ENCODE data around the gene SPINK14.

Gene SPINK14

GRCh38 chr5:148202531-148203203 is 34.3 kb downstream of the SPINK14 start, which contains the start of gene SPINK6:
Gene SPINK6 (plus strand): TSS chr5:148203042. CDS start chr5:148203097, 55 bp downstream.
- DNase-seq, result no peak

DNA sequence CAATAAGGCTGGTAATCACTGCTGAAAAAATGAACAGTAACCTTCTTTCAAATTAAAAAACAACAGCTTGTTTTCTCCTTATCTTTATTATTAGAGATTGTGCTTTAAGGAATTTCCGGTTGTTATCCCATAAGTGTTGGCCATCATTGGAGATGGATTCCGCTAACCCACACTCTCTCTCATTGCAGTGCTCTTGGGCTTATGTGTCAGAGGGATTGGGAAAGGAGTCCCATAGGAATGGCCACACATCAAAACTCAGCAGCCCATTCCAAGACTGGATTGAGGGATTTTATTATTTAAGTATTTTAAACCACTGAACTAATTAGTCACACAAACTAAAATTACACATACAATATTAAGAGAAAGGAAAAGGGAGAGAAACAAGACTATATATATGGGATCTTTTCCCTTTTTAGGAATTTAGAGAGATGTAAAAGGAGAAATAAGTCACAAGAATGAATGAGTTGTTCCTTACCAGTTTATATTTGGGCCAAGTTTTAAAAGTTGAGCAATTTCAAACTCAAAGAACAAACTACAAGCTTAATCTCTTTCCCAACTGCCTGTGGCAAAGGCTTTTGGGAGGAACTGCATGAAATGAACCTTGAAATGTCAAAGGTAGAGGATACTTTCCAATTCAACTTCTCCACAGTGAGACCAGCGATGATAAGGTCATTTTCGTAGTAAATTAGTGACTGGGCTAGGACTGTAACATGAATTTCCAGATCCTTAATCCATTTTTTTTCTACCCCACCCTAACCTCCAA is 36.9 kb downstream of the SPINK14 start:
- DNase-seq, result no peak

- no peak for DNase-seq
Observed at GRCh38 chr5:148205865-148206264, 37.5 kb downstream of the SPINK14 start.

DNA sequence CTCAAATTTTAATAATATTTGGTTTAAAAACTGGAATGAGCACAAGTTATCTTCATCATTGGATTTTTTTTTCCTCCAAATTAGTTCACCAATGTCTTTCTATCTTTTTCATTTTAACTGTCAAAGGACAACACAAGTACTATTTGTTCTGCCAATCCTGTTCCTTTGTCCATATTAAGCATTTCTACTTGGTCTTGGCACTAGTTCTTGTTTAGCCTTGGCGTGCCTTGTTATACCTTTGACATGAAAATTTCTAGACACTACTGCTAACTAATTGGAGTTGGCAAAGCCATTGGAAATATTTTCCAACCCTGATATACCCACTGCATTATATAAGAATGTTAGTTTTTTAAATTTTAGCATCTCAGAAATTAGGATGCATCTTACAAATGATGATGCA is 38.3 kb downstream of the SPINK14 start:
- DNase-seq, result no peak

DNA sequence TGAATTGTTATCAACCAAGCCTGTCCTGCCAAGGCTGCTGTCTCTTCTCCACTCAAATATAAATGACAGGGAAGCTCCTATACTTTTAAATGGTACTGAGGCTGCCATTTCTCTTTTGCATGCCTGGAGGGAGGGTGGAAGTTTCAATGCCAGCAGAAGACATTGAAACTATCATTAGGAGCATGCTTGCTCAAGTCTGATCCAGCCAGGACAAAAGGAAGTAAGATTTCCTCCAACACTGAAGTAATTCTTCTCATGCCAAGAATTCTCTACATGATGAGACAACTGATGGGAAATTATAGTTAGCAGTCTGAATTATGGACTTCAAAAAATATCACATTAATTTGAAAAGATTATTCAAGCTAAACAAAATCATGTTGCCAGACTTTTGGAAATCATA is 39.9 kb downstream of the SPINK14 start:
- DNase-seq, result no peak

DNA sequence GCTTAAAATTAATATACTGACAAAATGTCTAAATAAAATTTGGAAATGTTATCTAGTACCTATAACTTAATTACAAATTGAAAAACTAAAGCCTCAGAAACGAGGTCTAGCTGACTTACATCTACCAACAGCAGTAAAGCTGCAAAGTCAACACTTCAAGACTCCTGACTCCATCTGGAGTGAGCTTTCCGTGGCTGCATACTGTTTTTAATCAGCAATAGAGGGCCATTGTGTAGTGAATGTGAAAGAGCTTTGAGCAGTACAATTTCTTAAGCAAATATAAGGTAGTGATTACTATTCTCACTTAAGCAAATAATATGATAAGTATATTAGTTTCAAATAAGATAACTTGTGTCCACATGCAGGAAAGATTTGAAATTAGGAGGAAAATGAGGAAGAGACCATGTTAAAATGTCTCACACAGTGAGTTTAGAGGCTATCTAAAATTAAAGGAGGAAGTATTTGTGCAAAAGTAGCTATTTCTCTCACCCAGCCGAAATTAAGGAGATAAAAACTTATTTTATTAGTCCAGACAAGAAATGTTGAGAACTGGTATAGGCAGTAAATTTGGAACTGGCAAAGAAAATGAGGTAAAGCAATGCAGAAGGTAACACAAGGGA is 40.9 kb downstream of the SPINK14 start:
- no peak for DNase-seq

- no peak for DNase-seq
Observed at GRCh38 chr5:148214665-148215185, 46.4 kb downstream of the SPINK14 start.

DNA sequence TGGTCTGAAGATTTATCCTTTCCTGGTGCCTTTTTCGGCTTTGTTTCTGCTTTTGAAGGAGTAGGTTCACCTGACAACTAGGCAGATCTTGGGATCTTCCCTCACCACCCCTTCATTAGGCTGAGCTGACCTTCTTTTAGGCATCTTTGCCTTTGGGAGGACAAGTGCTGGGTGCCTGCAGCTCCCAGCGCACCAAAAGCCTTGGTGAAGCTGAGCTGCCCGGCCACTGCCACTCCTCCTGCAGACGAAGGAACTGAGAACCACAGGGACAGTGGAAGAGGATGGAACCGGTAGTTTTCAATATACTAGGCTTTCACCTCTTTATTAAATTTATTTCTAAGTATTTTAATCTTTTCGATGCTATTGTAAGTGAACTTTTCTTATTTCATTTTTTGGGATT is 53.2 kb downstream of the SPINK14 start:
- DNase-seq, result no peak

- DNase-seq, result no peak
Observed at GRCh38 chr5:148224117-148224742, 55.9 kb downstream of the SPINK14 start.
